CD4-positive, alpha-beta memory T cell (primary cell): ENCODE results near the gene FOXL3. TPM values are rescaled to one million over a fixed set of nuclear protein-coding genes. Genes with fewer than 3 reads are reported as not detected.

Source experiments
- CTCF ChIA-PET: fragments of 350-600 bp; sonication (Branson Sonifier 250); formaldehyde crosslinking; loops from one replicate; lab custom pipeline; 2021; ENCODE audit warnings: inconsistent platforms; ENCODE audit not compliant: partially characterized antibody; lab: Charles Lee
- POLR2A ChIA-PET: fragments of 350-600 bp; sonication (Branson Sonifier 250); formaldehyde crosslinking; loops from one replicate; lab custom pipeline; 2021; ENCODE audit not compliant: partially characterized antibody; lab: Charles Lee
- DNase-seq, 5 donors: peaks; one replicate each; pipeline versions ENCODE4 v3.0.0 to v3.0.0-alpha.2; 2020 to 2022; ENCODE audit warnings: mixed read lengths in 1 of 5
- H3K27ac ChIP-seq: one replicate; pipeline ENCODE4 v1.7.0; 2013; ENCODE audit warnings: low read depth, low read length
- H3K27me3 ChIP-seq: 2 replicates; pipeline ENCODE4 v1.7.0; 2013; ENCODE audit warnings: mild to moderate bottlenecking, low read length, moderate library complexity; ENCODE audit not compliant: insufficient read depth
- H3K36me3 ChIP-seq: 2 replicates; pipeline ENCODE4 v1.7.0; 2013; ENCODE audit warnings: mild to moderate bottlenecking, low read length, moderate library complexity; ENCODE audit not compliant: insufficient read depth
- H3K4me1 ChIP-seq: 2 replicates; pipeline ENCODE4 v1.7.0; 2013; ENCODE audit warnings: mild to moderate bottlenecking, low read length, moderate library complexity; ENCODE audit not compliant: insufficient read depth
- H3K4me3 ChIP-seq, 2 donors: one replicate each; pipeline ENCODE4 v1.7.0; 2013; ENCODE audit warnings: low read length in 2 of 2, mild to moderate bottlenecking in 1 of 2
- H3K9me3 ChIP-seq, 2 donors: one replicate each; pipeline ENCODE4 v1.7.0; 2013; ENCODE audit warnings: low read length in 2 of 2, control low read depth in 1 of 2; ENCODE audit not compliant: control insufficient read depth in 1 of 2
- H3K27ac Mint-ChIP-seq, 7 donors: one replicate each; pipeline ENCODE4 v1.8.0; 2020 to 2021; ENCODE audit warnings: mixed read lengths in 7 of 7, mild to moderate bottlenecking in 6 of 7, inconsistent platforms in 3 of 7, moderate library complexity in 3 of 7
- H3K27me3 Mint-ChIP-seq, 2 donors: one replicate each; pipeline ENCODE4 v1.8.0; 2020 to 2021; ENCODE audit warnings: mixed read lengths in 2 of 2
- H3K36me3 Mint-ChIP-seq, 2 donors: one replicate each; pipeline ENCODE4 v1.8.0; 2020 to 2021; ENCODE audit warnings: mixed read lengths in 2 of 2, inconsistent platforms in 1 of 2, mild to moderate bottlenecking in 1 of 2
- H3K4me1 Mint-ChIP-seq, 4 donors: one replicate each; pipeline ENCODE4 v1.8.0; 2020 to 2021; ENCODE audit warnings: mixed read lengths in 4 of 4, mild to moderate bottlenecking in 1 of 4
- H3K4me3 Mint-ChIP-seq, 8 donors: one replicate each; pipeline ENCODE4 v1.8.0; 2020 to 2021; ENCODE audit warnings: mixed read lengths in 8 of 8, mild to moderate bottlenecking in 7 of 8, moderate library complexity in 6 of 8, inconsistent platforms in 3 of 8
- H3K9me3 Mint-ChIP-seq, 8 donors: one replicate each; pipeline ENCODE4 v1.8.0; 2020 to 2021; ENCODE audit warnings: mixed read lengths in 8 of 8, mild to moderate bottlenecking in 5 of 8, inconsistent platforms in 3 of 8, moderate library complexity in 1 of 8
- intact Hi-C: fragments of 100-400 bp; cut with micrococcal nuclease; formaldehyde crosslinking; loops from one replicate; pipeline ENCODE4 v1.15.1; 2023
- polyA plus RNA-seq, 2 donors: library from polyadenylated mRNA; unstranded; fragments of 300-500 nt; fragmentation: Illumina TruSeq; gene quantifications; one replicate each; pipeline ENCODE4 v1.2.3, GENCODE V29; 2021
- total RNA-seq, 2 experiments: library from RNA; stranded (reverse); gene quantifications; one replicate each; pipeline ENCODE4 v1.2.3, GENCODE V29; 2021

FOXL3 gene
- total and polyA plus RNA-seq, 4 experiments from 2014 or later: not detected

- Histone ChIP-seq H3K27ac (no peak overlapping the region), H3K9me3 (no peaks in the 10 kb centered on the region), H3K4me1 (no peaks in the 10 kb centered on the region), H3K4me3 (no peak overlapping the region), H3K27me3 (no peaks in the 10 kb centered on the region), H3K36me3 (no peaks in the 10 kb centered on the region)
- intact Hi-C loops: no loop called here
- Mint-ChIP-seq H3K36me3 (no peaks in the 10 kb centered on the region), H3K4me1 (peaks cover 0 to 2% (median 0%) of the 10 kb centered on the region in 4 donors), H3K9me3 (peaks cover 0 to 3% (median 0%) of the 10 kb centered on the region in 8 donors), H3K27me3 (peaks cover 4 to 6% of the 10 kb centered on the region in 2 donors), H3K4me3 (no peak overlapping the region), H3K27ac (no peak overlapping the region)
- DNase-seq: no peak
- CTCF ChIA-PET: interaction anchor here (0.7 to 1.1 kb wide), 2 partner anchors 309 to 449 kb away, joined by 3 read pairs; no protein-coding TSS in a partner anchor
- POLR2A ChIA-PET: no interaction called here
These were observed 38.2 kb downstream of the FOXL3 start for GRCh38 chr7:327991-328702.

- H3K27me3 ChIP-seq: no peaks in the 10 kb centered on the region
- DNase-seq: no peak
- no peaks in the 10 kb centered on the region for H3K4me1 ChIP-seq
- H3K27me3 Mint-ChIP-seq: peaks cover 1 to 4% of the 10 kb centered on the region in 2 donors
- H3K36me3 Mint-ChIP-seq: no peaks in the 10 kb centered on the region
- H3K27ac ChIP-seq: no peak overlapping the region
- no peak overlapping the region for H3K4me3 ChIP-seq
- H3K4me1 Mint-ChIP-seq: peaks cover 3 to 6% (median 4%) of the 10 kb centered on the region in 4 donors
- no peak overlapping the region for H3K4me3 Mint-ChIP-seq
- no peak overlapping the region for H3K27ac Mint-ChIP-seq
- ChIA-PET CTCF (interaction anchor here (1.3 to 1.5 kb wide), 2 partner anchors 304 to 307 kb away, joined by 4 to 6 read pairs; no protein-coding TSS in a partner anchor), POLR2A (no interaction called here)
- H3K36me3 ChIP-seq: no peaks in the 10 kb centered on the region
- intact Hi-C loops: loop anchor here (5.0 kb wide), 1 partner anchor 188 kb away; the partner anchor contains the start of gene PDGFA
- peaks cover 0 to 3% (median 0%) of the 10 kb centered on the region in 8 donors for H3K9me3 Mint-ChIP-seq
- H3K9me3 ChIP-seq: no peaks in the 10 kb centered on the region
These were observed 39.8 kb downstream of the FOXL3 start for GRCh38 chr7:329691-330281.

GRCh38 chr7:330511-331230, 40.7 kb downstream of the FOXL3 start:
- ChIA-PET POLR2A (interaction anchor here (2.5 kb wide), 1 partner anchor 289 kb away, joined by 6 read pairs; no protein-coding TSS in a partner anchor), CTCF (interaction anchor here (1.1 to 1.5 kb wide), 3 partner anchors 9 to 306 kb away, joined by 3 to 6 read pairs (median 4); no protein-coding TSS in a partner anchor)
- Histone ChIP-seq H3K9me3 (no peaks in the 10 kb centered on the region), H3K27me3 (no peaks in the 10 kb centered on the region), H3K27ac (no peak overlapping the region), H3K4me3 (no peak overlapping the region), H3K4me1 (no peaks in the 10 kb centered on the region), H3K36me3 (no peaks in the 10 kb centered on the region)
- intact Hi-C loops: loop anchor here (5.0 kb wide), 1 partner anchor 187 kb away; the partner anchor contains the start of gene PDGFA
- Mint-ChIP-seq H3K4me3 (peak overlapping the region in 2 of 8 donors; percentile 9 to 13), H3K27me3 (peaks cover 1 to 4% of the 10 kb centered on the region in 2 donors), H3K36me3 (no peaks in the 10 kb centered on the region), H3K27ac (no peak overlapping the region), H3K9me3 (peaks cover 0 to 3% (median 0%) of the 10 kb centered on the region in 8 donors), H3K4me1 (peaks cover 4 to 10% (median 6%) of the 10 kb centered on the region in 4 donors)
- no peak for DNase-seq

GRCh38 chr7:332020-332517, 42.1 kb downstream of the FOXL3 start:
- ChIA-PET POLR2A (interaction anchor here (2.5 kb wide), 1 partner anchor 287 kb away, joined by 6 read pairs; no protein-coding TSS in a partner anchor), CTCF (interaction anchor here (0.7 to 2.7 kb wide), 7 partner anchors 10 to 441 kb away, joined by 3 to 37 read pairs (median 7); no protein-coding TSS in a partner anchor)
- Mint-ChIP-seq H3K9me3 (no peaks in the 10 kb centered on the region), H3K27me3 (peaks cover 0 to 4% of the 10 kb centered on the region in 2 donors), H3K27ac (no peak overlapping the region), H3K36me3 (no peaks in the 10 kb centered on the region), H3K4me1 (peaks cover 4 to 10% (median 6%) of the 10 kb centered on the region in 4 donors), H3K4me3 (no peak overlapping the region)
- Histone ChIP-seq H3K9me3 (no peaks in the 10 kb centered on the region), H3K36me3 (no peaks in the 10 kb centered on the region), H3K4me3 (no peak overlapping the region), H3K27ac (no peak overlapping the region), H3K27me3 (no peaks in the 10 kb centered on the region), H3K4me1 (no peaks in the 10 kb centered on the region)
- intact Hi-C loops: loop anchor here (1.0 to 5.0 kb wide), 2 partner anchors 185 to 400 kb away; partner anchors contain the start of gene PDGFA
- no peak for DNase-seq

GRCh38 chr7:332646-333392, 42.8 kb downstream of the FOXL3 start:
- no peaks in the 10 kb centered on the region for H3K4me1 ChIP-seq
- Mint-ChIP-seq H3K4me3 (peak overlapping the region in 2 of 8 donors; percentile 38 to 41), H3K27me3 (peaks cover 0 to 4% of the 10 kb centered on the region in 2 donors), H3K36me3 (no peaks in the 10 kb centered on the region), H3K27ac (no peak overlapping the region), H3K4me1 (peaks cover 5 to 13% (median 8%) of the 10 kb centered on the region in 4 donors), H3K9me3 (no peaks in the 10 kb centered on the region)
- no peaks in the 10 kb centered on the region for H3K36me3 ChIP-seq
- DNase-seq: peak; percentile 77 to 85 (median 82)
- H3K4me3 ChIP-seq: peak overlapping the region in 1 of 2 donors; percentile 24
- no peaks in the 10 kb centered on the region for H3K27me3 ChIP-seq
- intact Hi-C loops: loop anchor here (1.0 to 5.0 kb wide), 2 partner anchors 184 to 399 kb away; partner anchors contain the start of gene PDGFA
- no peak overlapping the region for H3K27ac ChIP-seq
- H3K9me3 ChIP-seq: no peaks in the 10 kb centered on the region
- ChIA-PET CTCF (interaction anchor here (0.7 to 2.7 kb wide), 17 partner anchors 9 to 457 kb away, joined by 3 to 37 read pairs (median 4); no protein-coding TSS in a partner anchor), POLR2A (interaction anchor here (0.6 to 2.5 kb wide), 4 partner anchors 15 to 286 kb away, joined by 3 to 7 read pairs (median 4); no protein-coding TSS in a partner anchor)

- H3K27me3 ChIP-seq: no peaks in the 10 kb centered on the region
- H3K4me3 ChIP-seq: no peak overlapping the region
- DNase-seq: no peak
- no peak overlapping the region for H3K27ac Mint-ChIP-seq
- no peaks in the 10 kb centered on the region for H3K4me1 ChIP-seq
- intact Hi-C loops: loop anchor here (5.0 kb wide), 1 partner anchor 184 kb away; the partner anchor contains the start of gene PDGFA
- no peak overlapping the region for H3K27ac ChIP-seq
- H3K27me3 Mint-ChIP-seq: peaks cover 0 to 4% of the 10 kb centered on the region in 2 donors
- H3K36me3 ChIP-seq: no peaks in the 10 kb centered on the region
- H3K4me1 Mint-ChIP-seq: peaks cover 5 to 13% (median 8%) of the 10 kb centered on the region in 4 donors
- H3K9me3 ChIP-seq: no peaks in the 10 kb centered on the region
- no peaks in the 10 kb centered on the region for H3K9me3 Mint-ChIP-seq
- CTCF ChIA-PET: interaction anchor here (0.7 to 2.7 kb wide), 15 partner anchors 10 to 456 kb away, joined by 3 to 37 read pairs (median 4); no protein-coding TSS in a partner anchor
- POLR2A ChIA-PET: interaction anchor here (0.6 to 2.5 kb wide), 4 partner anchors 14 to 286 kb away, joined by 3 to 7 read pairs (median 4); no protein-coding TSS in a partner anchor
- peak overlapping the region in 1 of 8 donors; percentile 41 for H3K4me3 Mint-ChIP-seq
- H3K36me3 Mint-ChIP-seq: no peaks in the 10 kb centered on the region
These were observed 43.4 kb downstream of the FOXL3 start for GRCh38 chr7:333393-333764.
